SK-N-SH (cell line): Measurements from ENCODE around the gene NEU3. TPM values are rescaled to one million over a fixed set of nuclear protein-coding genes. Genes with fewer than 3 reads are reported as not detected.

Source experiments
- CTCF ChIA-PET: fragments of 300-600, 350-600 bp; formaldehyde crosslinking; extraction: SDS; loops from one replicate; lab custom pipeline; 2021; lab: Yijun Ruan, JAX
- POLR2A ChIA-PET: fragments of 350-600 bp; sonication (Branson Sonifier 250); formaldehyde crosslinking; extraction: SDS; loops from one replicate; lab custom pipeline; 2020; ENCODE audit warnings: antibody characterized with exemption, inconsistent platforms; lab: Yijun Ruan, JAX
- DNase-seq: peaks from one replicate; pipeline ENCODE4 v3.0.0; 2012
- H2AFZ ChIP-seq: fragments of 200-600 bp; sonication (generic); 2 replicates; pipeline ENCODE4 v1.8.1; 2016; ENCODE audit warnings: antibody characterized with exemption, mild to moderate bottlenecking, low read depth
- H3F3A ChIP-seq: fragments of 200-600 bp; sonication (generic); replicated peaks from 2 replicates; pipeline ENCODE3; 2016; ENCODE audit warnings: antibody characterized with exemption, mild to moderate bottlenecking; ENCODE audit not compliant: insufficient read depth
- H3K27ac ChIP-seq, 2 experiments: fragments of 200-500 bp in 1 of 2; fragments of 200-600 bp in 1 of 2; sonication (Bioruptor generic) in 1 of 2; sonication (generic), shearing (Covaris generic) in 1 of 2; 2 replicates each; pipeline versions ENCODE4 v1.5.1 to v1.6.1; 2014 to 2016; ENCODE audit warnings: low read depth in 2 of 2, inconsistent platforms in 1 of 2, low read length in 1 of 2, mild to moderate bottlenecking in 1 of 2, mixed read lengths in 1 of 2
- H3K27me3 ChIP-seq: fragments of 200-600 bp; sonication (generic), shearing (Covaris generic); 2 replicates; pipeline ENCODE4 v1.6.1; 2016; ENCODE audit warnings: mixed run types; ENCODE audit not compliant: insufficient read depth
- H3K36me3 ChIP-seq, 2 experiments: fragments of 200-500 bp in 1 of 2; fragments of 200-600 bp in 1 of 2; sonication (Bioruptor generic) in 1 of 2; sonication (generic) in 1 of 2; replicated peaks in 1 of 2; 2 replicates each; pipeline versions ENCODE3 to v1.5.1; 2014 to 2016; ENCODE audit warnings: low read length in 1 of 2, mild to moderate bottlenecking in 1 of 2; ENCODE audit not compliant: insufficient read depth in 2 of 2, control insufficient read depth in 1 of 2
- H3K4me1 ChIP-seq, 2 experiments: fragments of 200-500 bp in 1 of 2; fragments of 200-600 bp in 1 of 2; sonication (Bioruptor generic) in 1 of 2; sonication (generic), shearing (Covaris generic) in 1 of 2; 2 replicates each; pipeline versions ENCODE4 v1.5.1 to v1.6.1; 2014 to 2016; ENCODE audit warnings: low read depth in 1 of 2, low read length in 1 of 2, mixed run types in 1 of 2; ENCODE audit not compliant: insufficient read depth in 2 of 2, control insufficient read depth in 1 of 2
- H3K4me2 ChIP-seq: fragments of 200-600 bp; sonication (generic), shearing (Covaris generic); 2 replicates; pipeline ENCODE4 v1.6.1; 2017; ENCODE audit warnings: mixed run types
- H3K4me3 ChIP-seq, 2 experiments: fragments of 200-500 bp in 1 of 2; fragments of 200-600 bp in 1 of 2; sonication (Bioruptor generic) in 1 of 2; sonication (generic), shearing (Covaris generic) in 1 of 2; 2 replicates each; pipeline versions ENCODE4 v1.5.1 to v1.8.1; 2014 to 2016; ENCODE audit warnings: low read depth in 2 of 2, inconsistent platforms in 1 of 2, low read length in 1 of 2, mild to moderate bottlenecking in 1 of 2, mixed read lengths in 1 of 2, moderate library complexity in 1 of 2
- H3K79me2 ChIP-seq: fragments of 200-600 bp; sonication (generic); 2 replicates; pipeline ENCODE4 v1.8.1; 2017; ENCODE audit warnings: mild to moderate bottlenecking; ENCODE audit not compliant: insufficient read depth
- H3K9ac ChIP-seq: fragments of 200-600 bp; sonication (generic); 2 replicates; pipeline ENCODE4 v1.6.1; 2017; ENCODE audit warnings: mixed run types
- H3K9me2 ChIP-seq: fragments of 200-600 bp; sonication (generic); 2 replicates; pipeline ENCODE4 v1.6.1; 2017; ENCODE audit warnings: mixed run types
- H3K9me3 ChIP-seq: fragments of 200-600 bp; sonication (generic); 2 replicates; pipeline ENCODE4 v1.6.1; 2017; ENCODE audit warnings: mixed run types, mild to moderate bottlenecking, moderate library complexity
- H4K20me1 ChIP-seq: fragments of 200-600 bp; sonication (generic); 2 replicates; pipeline ENCODE4 v1.6.1; 2017; ENCODE audit warnings: mild to moderate bottlenecking, mixed run types; ENCODE audit not compliant: insufficient read depth
- EP300 ChIP-seq, 2 experiments: IDR thresholded peaks; 2 replicates each; pipeline versions ENCODE4 v1.4.0 to v1.6.1; 2012; ENCODE audit warnings: borderline replicate concordance in 1 of 2, low read depth in 1 of 2, low read length in 1 of 2
- EZH2phosphoT487 ChIP-seq: fragments of 200-600 bp; sonication (generic); IDR thresholded peaks from 2 replicates; pipeline ENCODE4 v1.6.1; 2017; ENCODE audit warnings: low read depth, mixed run types, mild to moderate bottlenecking, antibody characterized with exemption, moderate library complexity, borderline replicate concordance
- FOSL2 ChIP-seq: IDR thresholded peaks from 2 replicates; pipeline ENCODE4 v1.4.0; 2012; ENCODE audit warnings: low read depth, mild to moderate bottlenecking, moderate library complexity, borderline replicate concordance
- FOXJ3 ChIP-seq: sonication (generic); formaldehyde crosslinking; IDR thresholded peaks from 2 replicates; pipeline ENCODE4 v1.5.1; 2020; ENCODE audit warnings: mild to moderate bottlenecking, missing genetic modification reagents
- FOXM1 ChIP-seq: IDR thresholded peaks from 2 replicates; pipeline ENCODE4 v1.4.0; 2012; ENCODE audit warnings: low read depth, mild to moderate bottlenecking
- GATA2 ChIP-seq: sonication (generic); formaldehyde crosslinking; IDR thresholded peaks from 2 replicates; pipeline ENCODE4 v1.5.0; 2020; ENCODE audit warnings: mild to moderate bottlenecking, missing genetic modification reagents
- IRF3 ChIP-seq: fragments of 150-350 bp; IDR thresholded peaks from 2 replicates; pipeline ENCODE4 v1.6.1; 2016; ENCODE audit warnings: mild to moderate bottlenecking, low read depth, low read length
- MAX ChIP-seq: IDR thresholded peaks from 2 replicates; pipeline ENCODE4 v1.4.0; 2012; ENCODE audit warnings: low read depth
- MEF2A ChIP-seq: IDR thresholded peaks from 2 replicates; pipeline ENCODE4 v1.4.0; 2012; ENCODE audit warnings: low read depth, borderline replicate concordance
- MXI1 ChIP-seq: IDR thresholded peaks from 2 replicates; pipeline ENCODE4 v1.6.1; 2012; ENCODE audit warnings: mild to moderate bottlenecking, low read depth, low read length, improper control_type of control experiment
- NFIC ChIP-seq: IDR thresholded peaks from 2 replicates; pipeline ENCODE4 v1.4.0; 2012; ENCODE audit warnings: borderline replicate concordance
- NRF1 ChIP-seq: IDR thresholded peaks from 2 replicates; pipeline ENCODE4 v1.6.1; 2012; ENCODE audit warnings: low read depth, mild to moderate bottlenecking, low read length
- PBX3 ChIP-seq: IDR thresholded peaks from 2 replicates; pipeline ENCODE4; 2012
- POLR2AphosphoS5 ChIP-seq: IDR thresholded peaks from 2 replicates; pipeline ENCODE4 v1.6.1; 2012; ENCODE audit warnings: low read depth, low read length
- RXRA ChIP-seq: IDR thresholded peaks from 2 replicates; pipeline ENCODE4 v1.4.0; 2012; ENCODE audit warnings: low read depth, mild to moderate bottlenecking, borderline replicate concordance
- SIN3A ChIP-seq: IDR thresholded peaks from 2 replicates; pipeline ENCODE4 v1.6.1; 2012; ENCODE audit warnings: low read depth, mild to moderate bottlenecking, low read length, moderate library complexity, borderline replicate concordance
- SMC3 ChIP-seq: IDR thresholded peaks from 2 replicates; pipeline ENCODE4 v1.6.1; 2012; ENCODE audit warnings: low read depth, low read length, improper control_type of control experiment
- TCF12 ChIP-seq: IDR thresholded peaks from 2 replicates; pipeline ENCODE4 v1.4.0; 2012
- USF1 ChIP-seq: IDR thresholded peaks from 2 replicates; pipeline ENCODE4 v1.4.0; 2012; ENCODE audit warnings: low read depth, borderline replicate concordance
- USF2 ChIP-seq: fragments of 150-350 bp; IDR thresholded peaks from 2 replicates; pipeline ENCODE4 v1.6.1; 2017; ENCODE audit warnings: antibody characterized with exemption, low read length, low read depth, borderline replicate concordance
- ZBTB33 ChIP-seq: IDR thresholded peaks from 2 replicates; pipeline ENCODE4 v1.4.0; 2012; ENCODE audit warnings: low read depth, borderline replicate concordance
- WGBS: methylation state at CpG from one replicate; pipeline ENCODE4 v1.1.6; 2017; ENCODE audit warnings: low lambda C conversion rate; 5-methylcytosine and 5-hydroxymethylcytosine counted together
- polyA plus RNA-seq, 3 experiments: library from polyadenylated mRNA; depleted of rRNA; stranded (reverse); fragments of >200 nt; gene quantifications; 2 replicates each; pipeline ENCODE4 v1.2.3, GENCODE V29; 2012

NEU3 gene
- polyA plus RNA-seq, 1 of the 3 experiments (the other 2 are of a cell fraction), result 5.7 TPM

- H3F3A ChIP-seq, result no peaks in the 10 kb centered on the region
- no peak for DNase-seq
- H3K36me3 ChIP-seq, result no peaks in the 10 kb centered on the region
- peaks cover 6 to 15% of the 10 kb centered on the region in 2 experiments; a peak in 2 of 4 replicates for H3K4me1 ChIP-seq
- no peak overlapping the region for H2AFZ ChIP-seq
- H3K9me3 ChIP-seq, result no peaks in the 10 kb centered on the region
- ChIA-PET CTCF (interaction anchor here (0.9 to 3.0 kb wide), 7 partner anchors 9 to 220 kb away, joined by 3 to 19 read pairs (median 3); no protein-coding TSS in a partner anchor), POLR2A (no interaction called here)
- no peak overlapping the region for H3K4me3 ChIP-seq
- H3K27me3 ChIP-seq, result no peaks in the 10 kb centered on the region
- H3K4me2 ChIP-seq, result no peak overlapping the region
- no peaks in the 10 kb centered on the region for H4K20me1 ChIP-seq
- H3K9me2 ChIP-seq, result no peaks in the 10 kb centered on the region
- TF ChIP-seq FOXM1, result no peak
- TF ChIP-seq MEF2A, result no peak
- TF ChIP-seq POLR2AphosphoS5, result no peak
- TF ChIP-seq USF2, result no peak
- TF ChIP-seq GATA2 (CRISPR knock-in tag), result no peak
- TF ChIP-seq MAX, result no peak
- TF ChIP-seq NRF1, result no peak
- no peak for TF ChIP-seq SIN3A
- no peak for TF ChIP-seq NFIC
- no peak for TF ChIP-seq MXI1
- no peak for TF ChIP-seq FOXJ3 (CRISPR knock-in tag)
- TF ChIP-seq ZBTB33, result no peak
- no peaks in the 10 kb centered on the region for H3K79me2 ChIP-seq
- no peak overlapping the region for H3K9ac ChIP-seq
- H3K27ac ChIP-seq, result no peak overlapping the region
Measured at GRCh38 chr11:75028321-75028720, 39.6 kb downstream of the NEU3 start.

GRCh38 chr11:75028724-75029123 lies 40.0 kb downstream of the NEU3 start:
- DNase-seq, result no peak
- Histone ChIP-seq H3K27ac (no peak overlapping the region), H3K9me3 (no peaks in the 10 kb centered on the region), H4K20me1 (no peaks in the 10 kb centered on the region), H3K36me3 (no peaks in the 10 kb centered on the region), H3F3A (no peaks in the 10 kb centered on the region), H3K27me3 (no peaks in the 10 kb centered on the region), H3K4me3 (no peak overlapping the region), H3K4me1 (peaks cover 6 to 15% of the 10 kb centered on the region in 2 experiments; a peak in 2 of 4 replicates), H2AFZ (no peak overlapping the region), H3K9ac (no peak overlapping the region), H3K9me2 (no peaks in the 10 kb centered on the region), H3K79me2 (no peaks in the 10 kb centered on the region), H3K4me2 (no peak overlapping the region)
- ChIA-PET CTCF (interaction anchor here (0.9 to 3.0 kb wide), 7 partner anchors 9 to 220 kb away, joined by 3 to 19 read pairs (median 3); no protein-coding TSS in a partner anchor), POLR2A (no interaction called here)
- TF ChIP-seq PBX3 (no peak), GATA2 (CRISPR knock-in tag) (no peak), TCF12 (no peak), MAX (no peak), EZH2phosphoT487 (no peak), MXI1 (no peak), FOSL2 (no peak), EP300 (IDR thresholded peaks at IDR 0.05; ENCODE audit: borderline replicate concordance in 1 of 2, low read depth in 1 of 2, low read length in 1 of 2) (no peak), IRF3 (no peak), SMC3 (no peak), USF1 (no peak), RXRA (no peak)
- WGBS, result 3% methylated on average over 2 of the region's 2 CpGs
